ENCODE measurements around the gene NDUFB10. TPM values are rescaled to one million over a fixed set of nuclear protein-coding genes. Genes with fewer than 3 reads are reported as not detected.
"Not testable (repeated sequence)": the region's sequence is repeated elsewhere in the genome, so short reads cannot be mapped to it uniquely, and the experiment has no call there.

Gene NDUFB10
- total and polyA plus RNA-seq, 4 donors: 93.9 to 195 (median 133) TPM

DNA sequence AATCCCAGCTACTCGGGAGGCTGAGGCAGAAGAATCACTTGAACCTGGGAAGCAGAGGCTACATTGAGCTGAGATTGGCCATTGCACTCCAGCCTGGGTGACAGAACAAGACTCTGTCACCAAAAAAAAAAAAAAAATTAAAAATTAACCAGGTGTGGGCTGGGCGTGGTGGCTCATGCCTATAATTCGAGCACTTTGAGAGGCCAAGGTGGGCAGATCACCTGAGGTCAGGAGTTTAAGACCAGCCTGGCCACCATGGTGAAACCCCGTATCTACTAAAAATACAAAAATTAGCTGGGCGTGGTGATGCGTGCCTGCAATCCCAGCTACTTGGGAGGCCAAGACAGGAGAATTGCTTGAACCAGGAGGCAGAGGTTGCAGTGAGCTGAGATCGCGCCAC lies 19.5 kb upstream of the NDUFB10 start:
- peak in 1 of 2 donors; percentile 7 for TF ChIP-seq HNF4A (conservative IDR thresholded peaks at IDR 0.05)
- TF ChIP-seq RXRA (IDR thresholded peaks at IDR 0.05): peak in 1 of 2 donors; percentile 9
- Histone ChIP-seq H3K27ac (ENCODE audit: low read depth in 1 of 2, low read length in 2 of 2) (peak overlapping the region in 1 of 2 donors; percentile 96), H3K36me3 (ENCODE audit: control insufficient read depth in 4 of 4, insufficient read depth in 3 of 4, low read depth in 1 of 4, low read length in 3 of 4) (peaks cover 4 to 26% (median 17%) of the 10 kb centered on the region in 4 donors), H3K4me1 (ENCODE audit: control insufficient read depth in 4 of 4, insufficient read depth in 4 of 4, low read length in 3 of 4) (peaks cover 11 to 61% (median 43%) of the 10 kb centered on the region in 4 donors)
- H3K27me3 ChIP-seq (ENCODE audit: control insufficient read depth in 4 of 4, insufficient read depth in 4 of 4, low read length in 3 of 4); DNase-seq (ENCODE audit: low spot score); H3K4me3 ChIP-seq (ENCODE audit: low read depth in 1 of 3, low read length in 3 of 3); H3K9ac ChIP-seq (ENCODE audit: low read depth in 1 of 2, low read length in 2 of 2); H3K9me3 ChIP-seq (ENCODE audit: control insufficient read depth in 4 of 4, low read length in 3 of 4): not testable (repeated sequence)
- 59% methylated on average over 8 of the region's 8 CpGs for WGBS

DNA sequence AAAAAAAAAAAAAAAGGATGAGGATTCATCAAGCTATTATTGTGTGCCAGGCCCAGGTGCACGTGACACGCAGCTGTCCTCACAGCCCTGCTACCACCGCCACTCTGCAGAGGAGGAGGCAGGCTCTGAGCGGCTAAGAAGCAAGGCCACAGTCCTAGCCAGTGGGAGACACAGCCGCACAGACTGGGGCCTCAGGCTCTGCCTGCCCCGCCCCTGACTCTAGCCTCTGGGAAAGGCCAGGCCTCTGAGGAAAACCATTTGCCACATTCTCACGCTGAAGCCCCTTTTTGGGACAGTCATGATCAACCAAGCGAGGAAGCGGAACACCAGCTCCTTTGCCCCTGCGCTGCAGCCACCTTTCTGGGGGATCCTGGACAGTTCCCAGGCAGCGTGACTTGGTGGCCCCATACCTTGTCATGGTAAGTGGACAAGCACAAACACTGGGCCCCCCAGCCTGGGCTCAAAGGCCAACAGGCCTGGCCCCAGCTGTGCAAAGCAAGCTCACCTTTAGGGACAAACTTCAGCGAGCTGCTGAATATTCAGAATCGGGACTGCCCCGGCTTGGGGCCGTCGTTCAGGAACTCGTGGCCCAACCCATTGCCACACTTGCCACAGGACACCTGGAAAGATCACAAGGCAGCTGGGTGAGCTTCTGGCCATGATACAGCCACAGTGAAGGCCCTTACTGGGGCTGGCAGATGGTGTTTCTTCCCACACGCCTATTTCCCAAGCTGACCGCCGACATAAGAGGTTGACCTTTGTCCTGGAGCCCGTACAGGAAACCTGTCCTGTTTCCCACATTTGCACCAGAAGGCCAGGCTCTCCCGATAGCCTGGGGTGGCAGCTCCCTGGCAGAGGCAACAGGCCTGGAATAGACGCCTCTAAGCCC lies 18.8 kb upstream of the NDUFB10 start:
- Histone ChIP-seq H3K4me3 (ENCODE audit: low read depth in 1 of 3, low read length in 3 of 3) (peak overlapping the region; percentile 65 to 92 (median 91)), H3K27ac (ENCODE audit: low read depth in 1 of 2, low read length in 2 of 2) (peak overlapping the region; percentile 95 to 96), H3K9me3 (ENCODE audit: control insufficient read depth in 4 of 4, low read length in 3 of 4) (no peaks in the 10 kb centered on the region), H3K36me3 (ENCODE audit: control insufficient read depth in 4 of 4, insufficient read depth in 3 of 4, low read depth in 1 of 4, low read length in 3 of 4) (peaks cover 4 to 26% (median 17%) of the 10 kb centered on the region in 4 donors), H3K4me1 (ENCODE audit: control insufficient read depth in 4 of 4, insufficient read depth in 4 of 4, low read length in 3 of 4) (peaks cover 11 to 61% (median 43%) of the 10 kb centered on the region in 4 donors), H3K9ac (ENCODE audit: low read depth in 1 of 2, low read length in 2 of 2) (peak overlapping the region in 1 of 2 donors; percentile 77), H3K27me3 (ENCODE audit: control insufficient read depth in 4 of 4, insufficient read depth in 4 of 4, low read length in 3 of 4) (no peaks in the 10 kb centered on the region)
- TF ChIP-seq NR2F2 (IDR thresholded peaks at IDR 0.05) (peak; percentile 10), JUND (IDR thresholded peaks at IDR 0.05) (peak in 1 of 2 donors; percentile 63), YY1 (IDR thresholded peaks at IDR 0.05) (no peak), RAD21 (IDR thresholded peaks at IDR 0.05) (no peak), FOXA1 (IDR thresholded peaks at IDR 0.05) (no peak), RXRA (IDR thresholded peaks at IDR 0.05) (peak; percentile 79 to 86), EGR1 (IDR thresholded peaks at IDR 0.05; ENCODE audit: low read depth in 2 of 2) (peak in 1 of 2 donors; percentile 43), FOXA2 (IDR thresholded peaks at IDR 0.05) (peak; percentile 43), HNF4A (conservative IDR thresholded peaks at IDR 0.05) (peak; percentile 75 to 87), GABPA (IDR thresholded peaks at IDR 0.05 in 1 of 2, conservative IDR thresholded peaks at IDR 0.05 in 1 of 2) (peak in 1 of 2 donors; percentile 27), SP1 (IDR thresholded peaks at IDR 0.05) (peak; percentile 88), TAF1 (conservative IDR thresholded peaks at IDR 0.05) (peak; percentile 87), HNF4G (IDR thresholded peaks at IDR 0.05) (peak; percentile 73)
- TF ChIP-seq, protein P1, sequence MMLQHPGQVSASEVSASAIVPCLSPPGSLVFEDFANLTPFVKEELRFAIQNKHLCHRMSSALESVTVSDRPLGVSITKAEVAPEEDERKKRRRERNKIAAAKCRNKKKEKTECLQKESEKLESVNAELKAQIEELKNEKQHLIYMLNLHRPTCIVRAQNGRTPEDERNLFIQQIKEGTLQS (IDR thresholded peaks at IDR 0.05): no peak
- TF ChIP-seq, protein P2, sequence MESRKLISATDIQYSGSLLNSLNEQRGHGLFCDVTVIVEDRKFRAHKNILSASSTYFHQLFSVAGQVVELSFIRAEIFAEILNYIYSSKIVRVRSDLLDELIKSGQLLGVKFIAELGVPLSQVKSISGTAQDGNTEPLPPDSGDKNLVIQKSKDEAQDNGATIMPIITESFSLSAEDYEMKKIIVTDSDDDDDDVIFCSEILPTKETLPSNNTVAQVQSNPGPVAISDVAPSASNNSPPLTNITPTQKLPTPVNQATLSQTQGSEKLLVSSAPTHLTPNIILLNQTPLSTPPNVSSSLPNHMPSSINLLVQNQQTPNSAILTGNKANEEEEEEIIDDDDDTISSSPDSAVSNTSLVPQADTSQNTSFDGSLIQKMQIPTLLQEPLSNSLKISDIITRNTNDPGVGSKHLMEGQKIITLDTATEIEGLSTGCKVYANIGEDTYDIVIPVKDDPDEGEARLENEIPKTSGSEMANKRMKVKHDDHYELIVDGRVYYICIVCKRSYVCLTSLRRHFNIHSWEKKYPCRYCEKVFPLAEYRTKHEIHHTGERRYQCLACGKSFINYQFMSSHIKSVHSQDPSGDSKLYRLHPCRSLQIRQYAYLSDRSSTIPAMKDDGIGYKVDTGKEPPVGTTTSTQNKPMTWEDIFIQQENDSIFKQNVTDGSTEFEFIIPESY (IDR thresholded peaks at IDR 0.05): peak; percentile 57
- TF ChIP-seq, protein P3, sequence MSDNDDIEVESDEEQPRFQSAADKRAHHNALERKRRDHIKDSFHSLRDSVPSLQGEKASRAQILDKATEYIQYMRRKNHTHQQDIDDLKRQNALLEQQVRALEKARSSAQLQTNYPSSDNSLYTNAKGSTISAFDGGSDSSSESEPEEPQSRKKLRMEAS (IDR thresholded peaks at IDR 0.05): peak; percentile 85
- TF ChIP-seq, protein P4, sequence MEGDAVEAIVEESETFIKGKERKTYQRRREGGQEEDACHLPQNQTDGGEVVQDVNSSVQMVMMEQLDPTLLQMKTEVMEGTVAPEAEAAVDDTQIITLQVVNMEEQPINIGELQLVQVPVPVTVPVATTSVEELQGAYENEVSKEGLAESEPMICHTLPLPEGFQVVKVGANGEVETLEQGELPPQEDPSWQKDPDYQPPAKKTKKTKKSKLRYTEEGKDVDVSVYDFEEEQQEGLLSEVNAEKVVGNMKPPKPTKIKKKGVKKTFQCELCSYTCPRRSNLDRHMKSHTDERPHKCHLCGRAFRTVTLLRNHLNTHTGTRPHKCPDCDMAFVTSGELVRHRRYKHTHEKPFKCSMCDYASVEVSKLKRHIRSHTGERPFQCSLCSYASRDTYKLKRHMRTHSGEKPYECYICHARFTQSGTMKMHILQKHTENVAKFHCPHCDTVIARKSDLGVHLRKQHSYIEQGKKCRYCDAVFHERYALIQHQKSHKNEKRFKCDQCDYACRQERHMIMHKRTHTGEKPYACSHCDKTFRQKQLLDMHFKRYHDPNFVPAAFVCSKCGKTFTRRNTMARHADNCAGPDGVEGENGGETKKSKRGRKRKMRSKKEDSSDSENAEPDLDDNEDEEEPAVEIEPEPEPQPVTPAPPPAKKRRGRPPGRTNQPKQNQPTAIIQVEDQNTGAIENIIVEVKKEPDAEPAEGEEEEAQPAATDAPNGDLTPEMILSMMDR (IDR thresholded peaks at IDR 0.05; ENCODE audit: low read depth, low read length, missing input control): no peak
- TF ChIP-seq, protein P5, sequence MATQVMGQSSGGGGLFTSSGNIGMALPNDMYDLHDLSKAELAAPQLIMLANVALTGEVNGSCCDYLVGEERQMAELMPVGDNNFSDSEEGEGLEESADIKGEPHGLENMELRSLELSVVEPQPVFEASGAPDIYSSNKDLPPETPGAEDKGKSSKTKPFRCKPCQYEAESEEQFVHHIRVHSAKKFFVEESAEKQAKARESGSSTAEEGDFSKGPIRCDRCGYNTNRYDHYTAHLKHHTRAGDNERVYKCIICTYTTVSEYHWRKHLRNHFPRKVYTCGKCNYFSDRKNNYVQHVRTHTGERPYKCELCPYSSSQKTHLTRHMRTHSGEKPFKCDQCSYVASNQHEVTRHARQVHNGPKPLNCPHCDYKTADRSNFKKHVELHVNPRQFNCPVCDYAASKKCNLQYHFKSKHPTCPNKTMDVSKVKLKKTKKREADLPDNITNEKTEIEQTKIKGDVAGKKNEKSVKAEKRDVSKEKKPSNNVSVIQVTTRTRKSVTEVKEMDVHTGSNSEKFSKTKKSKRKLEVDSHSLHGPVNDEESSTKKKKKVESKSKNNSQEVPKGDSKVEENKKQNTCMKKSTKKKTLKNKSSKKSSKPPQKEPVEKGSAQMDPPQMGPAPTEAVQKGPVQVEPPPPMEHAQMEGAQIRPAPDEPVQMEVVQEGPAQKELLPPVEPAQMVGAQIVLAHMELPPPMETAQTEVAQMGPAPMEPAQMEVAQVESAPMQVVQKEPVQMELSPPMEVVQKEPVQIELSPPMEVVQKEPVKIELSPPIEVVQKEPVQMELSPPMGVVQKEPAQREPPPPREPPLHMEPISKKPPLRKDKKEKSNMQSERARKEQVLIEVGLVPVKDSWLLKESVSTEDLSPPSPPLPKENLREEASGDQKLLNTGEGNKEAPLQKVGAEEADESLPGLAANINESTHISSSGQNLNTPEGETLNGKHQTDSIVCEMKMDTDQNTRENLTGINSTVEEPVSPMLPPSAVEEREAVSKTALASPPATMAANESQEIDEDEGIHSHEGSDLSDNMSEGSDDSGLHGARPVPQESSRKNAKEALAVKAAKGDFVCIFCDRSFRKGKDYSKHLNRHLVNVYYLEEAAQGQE (IDR thresholded peaks at IDR 0.05): peak; percentile 50
- WGBS: 47% methylated on average over 23 of the region's 23 CpGs
- no peak for DNase-seq (ENCODE audit: low spot score)
